Keratinocyte (primary cell): ENCODE measurements around the gene SRGAP3. TPM values are rescaled to one million over a fixed set of nuclear protein-coding genes. Genes with fewer than 3 reads are reported as not detected.

Source experiments
- DNase-seq: peaks from one replicate; pipeline ENCODE4 v3.0.0-alpha.2; 2011; ENCODE audit warnings: low read depth, missing footprints, low spot score
- FAIRE-seq: peaks from 2 replicates; lab custom pipeline; 2011; peaks lifted over from hg19 to GRCh38; lab: Jason Lieb, UNC
- H2AFZ ChIP-seq: 2 replicates; pipeline ENCODE4 v1.6.0; 2012; ENCODE audit warnings: low read length, control low read depth, inconsistent platforms; ENCODE audit not compliant: control insufficient read depth
- H3K27ac ChIP-seq: 2 replicates; pipeline ENCODE4 v1.5.1; 2011; ENCODE audit warnings: low read length; ENCODE audit not compliant: control insufficient read depth, insufficient read depth
- H3K27me3 ChIP-seq: 3 replicates; pipeline ENCODE4 v1.6.0; 2011; ENCODE audit warnings: low read length; ENCODE audit not compliant: control insufficient read depth, insufficient read depth; ENCODE audit errors: extremely low read depth
- H3K36me3 ChIP-seq, 2 experiments: 2 replicates in 1 of 2; 3 replicates in 1 of 2; pipeline ENCODE4 v1.5.1; 2011; ENCODE audit warnings: low read length in 2 of 2, mild to moderate bottlenecking in 1 of 2; ENCODE audit not compliant: control insufficient read depth in 2 of 2, insufficient read depth in 2 of 2; ENCODE audit errors: extremely low read depth in 1 of 2
- H3K4me1 ChIP-seq: 3 replicates; pipeline ENCODE4 v1.5.1; 2011; ENCODE audit warnings: low read length; ENCODE audit not compliant: control insufficient read depth, insufficient read depth; ENCODE audit errors: extremely low read depth
- H3K4me2 ChIP-seq: 3 replicates; pipeline ENCODE4 v1.6.0; 2011; ENCODE audit warnings: low read depth, low read length; ENCODE audit not compliant: control insufficient read depth, insufficient read depth; ENCODE audit errors: extremely low read depth
- H3K4me3 ChIP-seq, 3 experiments: fragments of 200-600 bp in 1 of 3; sonication (generic) in 1 of 3; 2 replicates in 2 of 3; 3 replicates in 1 of 3; pipeline ENCODE4 v1.5.1; 2011 to 2016; ENCODE audit warnings: low read length in 3 of 3, mild to moderate bottlenecking in 3 of 3, control low read depth in 2 of 3, inconsistent platforms in 1 of 3, low read depth in 1 of 3, mixed read lengths in 1 of 3, mixed run types in 1 of 3, moderate library complexity in 1 of 3; ENCODE audit not compliant: control insufficient read depth in 2 of 3, insufficient read depth in 2 of 3; ENCODE audit errors: extremely low read depth in 1 of 3
- H3K79me2 ChIP-seq: 2 replicates; pipeline ENCODE4 v1.6.0; 2012; ENCODE audit warnings: low read length; ENCODE audit not compliant: control insufficient read depth, insufficient read depth
- H3K9ac ChIP-seq: 3 replicates; pipeline ENCODE4 v1.6.0; 2011; ENCODE audit warnings: low read length; ENCODE audit not compliant: control insufficient read depth, insufficient read depth; ENCODE audit errors: extremely low read depth
- H3K9me1 ChIP-seq: 3 replicates; pipeline ENCODE4 v1.6.0; 2011; ENCODE audit warnings: low read length; ENCODE audit not compliant: control insufficient read depth, insufficient read depth; ENCODE audit errors: extremely low read depth
- H3K9me3 ChIP-seq: 2 replicates; pipeline ENCODE4 v1.5.1; 2012; ENCODE audit warnings: low read depth, low read length; ENCODE audit not compliant: control insufficient read depth
- H4K20me1 ChIP-seq: 3 replicates; pipeline ENCODE4 v1.6.0; 2011; ENCODE audit warnings: low read length; ENCODE audit not compliant: control insufficient read depth, insufficient read depth; ENCODE audit errors: extremely low read depth
- CTCF ChIP-seq, 3 experiments: IDR thresholded peaks in 1 of 3; conservative IDR thresholded peaks in 1 of 3; optimal IDR thresholded peaks in 1 of 3; 2 replicates in 2 of 3; 3 replicates in 1 of 3; pipeline versions ENCODE3 to v1.5.1; 2011; ENCODE audit warnings: low read length in 3 of 3, mild to moderate bottlenecking in 3 of 3, moderate library complexity in 2 of 3, control low read depth in 1 of 3, inconsistent platforms in 1 of 3; ENCODE audit not compliant: insufficient read depth in 2 of 3; ENCODE audit errors: extremely low read depth in 1 of 3
- EZH2 ChIP-seq: IDR thresholded peaks from one replicate; pipeline ENCODE4 v1.6.1; 2012; ENCODE audit warnings: inconsistent platforms, mild to moderate bottlenecking, low read length, moderate library complexity
- dilution Hi-C: fragments of 300-500 bp; cut with MboI; formaldehyde crosslinking; loops from one replicate; pipeline ENCODE4 v1.7.0; 2020; ENCODE audit warnings: low sequenced_read_pairs; ENCODE audit not compliant: extremely low pct_ligation_motif_present
- polyA plus RNA-seq, 5 experiments: library from polyadenylated mRNA; depleted of rRNA in 3 of 5; stranded (reverse) in 3 of 5; stranded (forward) in 1 of 5; unstranded in 1 of 5; fragments of >200 nt; gene quantifications; 1 replicate in 1 of 5; 2 replicates in 3 of 5; 3 replicates in 1 of 5; pipeline versions ENCODE4 v1.2.1 to v1.2.3, GENCODE V29; 2011 to 2012; ENCODE audit warnings: missing spikeins in 2 of 5, low read depth in 1 of 5, low replicate concordance in 1 of 5

SRGAP3 gene
- polyA plus RNA-seq, 1 donor (not counting 4 experiments of a cell fraction or from before 2014, with no cell fraction given): 7.2 TPM

- no peaks in the 10 kb centered on the region for H3K27me3 ChIP-seq
- H3K9me3 ChIP-seq: no peaks in the 10 kb centered on the region
- H3K4me3 ChIP-seq: no peak overlapping the region
- no peak overlapping the region for H3K9ac ChIP-seq
- DNase-seq (no peak), FAIRE-seq (no peak)
- no peaks in the 10 kb centered on the region for H3K36me3 ChIP-seq
- no peaks in the 10 kb centered on the region for H3K9me1 ChIP-seq
- H3K27ac ChIP-seq: no peak overlapping the region
- peaks cover 4% of the 10 kb centered on the region for H3K79me2 ChIP-seq
- H4K20me1 ChIP-seq: no peaks in the 10 kb centered on the region
- peak overlapping the region; percentile 6 for H3K4me2 ChIP-seq
- no peak overlapping the region for H2AFZ ChIP-seq
- dilution Hi-C loops: no loop called here
- H3K4me1 ChIP-seq: peaks cover 15% of the 10 kb centered on the region
- TF ChIP-seq CTCF (optimal IDR thresholded peaks at IDR 0.05 in 1 of 3, IDR thresholded peaks at IDR 0.05 in 1 of 3, conservative IDR thresholded peaks at IDR 0.05 in 1 of 3; ENCODE audit: extremely low read depth in 1 of 3, insufficient read depth in 2 of 3, low read length in 3 of 3) (no peak), EZH2 (no peak)
These were observed 68.7 kb downstream of the SRGAP3 start for GRCh38 chr3:9180764-9181117.

GRCh38 chr3:9179826-9180763, 69.4 kb downstream of the SRGAP3 start:
- Histone ChIP-seq H3K79me2 (peaks cover 3% of the 10 kb centered on the region), H3K4me2 (no peak overlapping the region), H4K20me1 (no peaks in the 10 kb centered on the region), H3K27me3 (no peaks in the 10 kb centered on the region), H2AFZ (peak overlapping the region; percentile 31), H3K4me3 (no peak overlapping the region), H3K9me1 (no peaks in the 10 kb centered on the region), H3K4me1 (peaks cover 21% of the 10 kb centered on the region), H3K36me3 (no peaks in the 10 kb centered on the region), H3K9me3 (no peaks in the 10 kb centered on the region), H3K9ac (no peak overlapping the region), H3K27ac (peak overlapping the region; percentile 12)
- dilution Hi-C loops: no loop called here
- FAIRE-seq: peak; percentile 68
- no peak for DNase-seq
- TF ChIP-seq CTCF (optimal IDR thresholded peaks at IDR 0.05 in 1 of 3, IDR thresholded peaks at IDR 0.05 in 1 of 3, conservative IDR thresholded peaks at IDR 0.05 in 1 of 3; ENCODE audit: extremely low read depth in 1 of 3, insufficient read depth in 2 of 3, low read length in 3 of 3) (no peak), EZH2 (no peak)
